ENCODE results near the gene BEND3.
A peak's percentile ranks its signal among the peaks of the same experiment; 100 is the strongest.

BEND3 gene

GRCh38 chr6:107080036-107080435 lies 35.3 kb downstream of the BEND3 start:
- DNase-seq = peak; percentile 21

GRCh38 chr6:107079429-107079828 lies 35.9 kb downstream of the BEND3 start:
- no peak for DNase-seq

GRCh38 chr6:107077710-107078109 lies 37.6 kb downstream of the BEND3 start:
- no peak for DNase-seq

- no peak for DNase-seq
Measured at GRCh38 chr6:107075951-107076381, 39.3 kb downstream of the BEND3 start.

- DNase-seq = no peak
Measured at GRCh38 chr6:107070686-107071085, 44.6 kb downstream of the BEND3 start.

DNA sequence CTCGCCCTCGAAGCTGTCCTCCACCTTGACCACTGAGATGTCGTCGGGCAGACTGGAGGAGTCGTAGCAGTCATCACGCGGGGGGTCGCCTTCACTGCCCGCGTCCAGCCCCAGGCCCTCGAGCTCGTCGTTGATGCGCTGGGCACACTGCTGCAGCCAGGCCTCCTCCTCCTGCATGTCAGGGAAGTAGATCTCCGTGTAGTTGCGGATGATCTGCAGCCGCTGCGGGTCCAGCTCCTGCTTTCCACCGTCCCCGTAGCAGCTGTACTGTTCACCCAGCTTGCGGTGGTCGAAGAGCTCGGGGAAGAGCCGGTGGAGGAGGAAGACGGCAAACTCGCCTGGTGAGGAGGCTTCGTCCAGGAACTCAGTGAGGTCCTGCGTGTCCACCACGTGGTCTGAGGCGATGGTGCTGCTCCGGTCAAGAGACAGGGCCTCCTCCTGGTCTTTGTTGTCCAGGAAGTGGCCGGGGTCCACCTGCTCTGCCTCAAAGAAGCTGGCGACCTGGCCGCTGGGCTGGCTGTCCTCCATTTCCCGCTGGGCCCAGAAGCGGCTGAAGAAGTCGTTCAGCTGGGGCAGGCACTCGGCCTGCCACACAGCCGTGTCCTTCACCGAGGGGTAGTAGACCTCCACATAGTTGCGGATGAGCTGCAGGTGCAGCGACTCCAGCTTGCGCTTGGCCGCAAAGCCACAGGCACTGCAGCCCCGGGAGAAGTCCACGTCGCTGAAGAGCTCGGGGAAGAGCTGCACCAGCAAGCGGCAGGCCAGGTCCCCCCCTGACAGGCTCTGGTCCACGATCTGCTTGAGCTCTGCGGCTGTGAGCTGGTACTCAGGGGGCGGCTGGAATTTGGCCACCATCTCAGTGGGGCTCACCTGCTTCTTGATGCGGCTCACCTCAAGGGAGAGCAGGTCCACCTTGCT lies 45.4 kb downstream of the BEND3 start:
- no peak for DNase-seq

- DNase-seq = no peak
Measured at GRCh38 chr6:107068691-107069630, 46.4 kb downstream of the BEND3 start.

GRCh38 chr6:107066697-107067659 lies 48.3 kb downstream of the BEND3 start:
- DNase-seq = no peak

GRCh38 chr6:107064579-107065065 lies 50.7 kb downstream of the BEND3 start:
- DNase-seq = peak; percentile 85

DNA sequence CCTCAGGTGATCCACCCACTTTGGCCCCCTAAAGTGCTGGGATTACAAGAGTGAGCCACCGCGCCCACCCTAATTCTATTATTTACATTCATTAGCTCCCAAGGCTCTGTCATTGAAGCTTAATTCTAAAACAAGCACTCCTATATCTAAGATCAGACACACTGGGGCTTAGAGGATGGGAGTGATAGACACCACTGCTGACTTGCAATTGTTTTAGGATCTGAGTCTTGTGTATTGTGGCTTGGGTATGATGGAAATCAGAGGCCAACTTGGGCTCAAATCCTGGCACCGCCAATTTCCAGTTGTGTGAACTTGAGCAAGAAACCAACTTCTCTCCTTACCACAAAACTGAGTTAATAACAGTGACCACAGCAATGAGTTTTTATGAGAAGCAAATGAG lies 52.6 kb downstream of the BEND3 start:
- no peak for DNase-seq

DNA sequence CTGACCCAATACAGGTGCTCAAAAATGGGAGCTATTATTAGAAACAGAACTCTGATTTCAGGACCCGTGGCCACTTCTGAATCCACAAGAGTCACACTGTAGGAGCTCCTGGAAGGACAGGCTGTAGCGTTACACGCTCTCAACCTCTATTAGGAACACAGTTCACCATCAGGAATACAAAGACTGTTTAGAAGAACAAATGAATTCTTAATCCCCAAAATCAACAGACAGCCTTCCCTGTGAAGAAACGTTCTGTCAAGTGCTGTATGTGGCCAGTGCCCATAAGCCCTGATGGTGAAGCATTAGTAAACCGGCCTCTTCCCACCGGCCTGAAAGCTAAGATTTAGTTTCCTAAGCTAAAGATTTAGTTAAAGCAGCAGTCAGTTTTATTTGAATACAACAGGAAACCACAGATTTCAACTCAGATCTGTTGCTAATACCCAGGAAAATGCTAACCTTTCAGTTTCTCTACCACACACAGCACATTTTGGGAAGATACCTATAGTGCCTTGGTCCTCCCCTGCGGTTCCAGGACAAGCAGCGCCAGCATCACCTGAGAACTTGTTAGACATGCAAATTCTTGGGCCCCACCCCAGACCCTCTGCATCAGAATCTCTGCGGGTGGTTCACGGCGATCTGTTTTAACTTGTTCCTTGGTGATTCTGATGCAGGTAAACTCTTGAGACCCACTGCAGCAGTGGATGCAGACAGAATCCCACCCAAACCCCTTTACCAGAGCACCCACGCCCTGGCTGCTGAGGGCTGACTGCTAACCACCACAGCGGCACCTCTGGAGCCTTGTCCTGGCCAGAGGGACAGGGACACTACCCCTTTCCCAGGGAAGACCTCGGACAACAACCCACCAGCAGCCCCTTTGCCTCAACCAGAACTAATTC lies 53.9 kb downstream of the BEND3 start:
- DNase-seq = peak; percentile 90

GRCh38 chr6:107060704-107061103 lies 54.6 kb downstream of the BEND3 start:
- peak; percentile 66 for DNase-seq

DNA sequence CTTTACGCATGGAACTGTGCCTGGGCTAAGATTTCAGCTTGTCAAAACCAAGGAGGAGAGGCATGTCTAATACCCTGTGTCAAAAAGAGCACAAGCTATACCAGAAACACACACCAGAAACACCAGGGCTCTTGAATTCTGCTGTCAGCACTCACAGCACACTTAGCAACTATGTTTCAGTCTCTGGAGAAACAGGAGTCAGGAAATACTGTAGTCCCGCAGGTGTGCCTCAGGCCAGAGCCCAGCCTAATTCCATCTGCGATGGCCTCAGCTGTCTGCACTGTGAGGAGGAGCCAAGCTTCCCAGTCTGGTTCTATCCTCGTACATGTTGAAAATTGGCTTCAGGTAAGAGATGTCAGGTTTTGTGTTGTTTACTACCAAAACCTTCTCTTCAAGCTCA lies 55.7 kb downstream of the BEND3 start:
- DNase-seq = peak; percentile 12

DNA sequence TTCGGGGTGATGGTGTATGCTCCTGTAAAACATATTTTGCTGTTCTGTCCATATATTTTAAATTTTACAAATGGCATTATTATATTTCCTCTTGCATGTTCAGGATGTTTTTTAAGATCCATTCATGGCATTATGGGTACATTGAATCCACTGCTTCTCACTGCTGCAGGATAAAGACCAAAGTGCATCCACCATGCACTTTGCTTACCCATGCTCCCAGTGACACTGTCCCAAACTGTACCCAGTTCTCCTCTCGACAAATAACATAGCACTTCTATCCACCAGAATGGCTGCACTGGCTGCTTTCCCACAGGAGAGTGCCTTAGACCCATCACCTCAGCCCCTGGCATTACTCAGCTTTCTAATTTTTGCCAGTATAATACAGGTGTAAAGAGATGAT lies 57.6 kb downstream of the BEND3 start:
- DNase-seq = no peak

GRCh38 chr6:107056796-107057195 lies 58.5 kb downstream of the BEND3 start:
- no peak for DNase-seq

- DNase-seq = no peak
Measured at GRCh38 chr6:107047807-107048206, 67.5 kb downstream of the BEND3 start.

GRCh38 chr6:107045826-107046675 lies 69.3 kb downstream of the BEND3 start:
- DNase-seq = no peak

DNA sequence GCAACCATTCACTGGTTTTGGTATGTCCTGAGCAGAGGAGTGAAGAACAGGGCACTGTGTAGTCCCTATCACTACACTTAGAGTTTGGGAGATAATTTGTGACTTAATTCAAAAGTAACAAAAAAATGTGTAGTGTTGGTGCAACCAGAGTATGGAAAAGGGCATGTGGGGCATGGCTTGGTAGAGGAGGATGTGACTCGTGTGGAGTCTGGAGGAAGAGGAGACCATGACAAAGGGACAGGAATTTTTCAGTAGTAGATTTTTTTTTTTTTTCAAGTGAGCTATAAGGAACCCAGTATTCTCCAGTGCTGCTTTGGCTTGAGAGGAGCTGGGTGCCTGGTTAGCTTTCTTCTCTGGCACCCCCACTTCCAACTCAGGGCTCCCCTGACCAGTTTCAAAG lies 82.2 kb downstream of the BEND3 start:
- DNase-seq = no peak

- no peak for DNase-seq
Measured at GRCh38 chr6:107032051-107032450, 83.3 kb downstream of the BEND3 start.

GRCh38 chr6:107030151-107030550 lies 85.2 kb downstream of the BEND3 start:
- DNase-seq = no peak
